PC-9 (cell line): Measurements from ENCODE around the gene NMNAT2. TPM values are rescaled to one million over a fixed set of nuclear protein-coding genes. Genes with fewer than 3 reads are reported as not detected.

ENCODE experiments used
- BruUV-seq: library from RNA; stranded (reverse); fragments of 400-500 nt; replicated peaks from 2 replicates; lab custom pipeline; 2021; lab: Mats Ljungman, UMichigan
- CTCF ChIA-PET: fragments of 300-600 bp; sonication (Branson Sonifier 250); formaldehyde crosslinking; loops from one replicate; lab custom pipeline; 2022; ENCODE audit warnings: antibody characterized with exemption; lab: Charles Lee
- POLR2A ChIA-PET: fragments of 300-600 bp; sonication (Branson Sonifier 250); formaldehyde crosslinking; loops from one replicate; lab custom pipeline; 2022; ENCODE audit warnings: antibody characterized with exemption; ENCODE audit not compliant: unreplicated experiment; lab: Charles Lee
- DNase-seq, 2 experiments: peaks; one replicate each; pipeline versions ENCODE4 v3.0.0 to v3.0.0-alpha.2; 2015 to 2022; ENCODE audit warnings: mixed read lengths in 1 of 2
- H2AFZ ChIP-seq: fragments of 200-600 bp; sonication (generic); 2 replicates; pipeline ENCODE4 v1.8.1; 2017; ENCODE audit warnings: antibody characterized with exemption
- H3F3A ChIP-seq: fragments of 200-600 bp; sonication (generic); 2 replicates; pipeline ENCODE4 v1.8.1; 2017; ENCODE audit warnings: antibody characterized with exemption, mild to moderate bottlenecking, low read depth; ENCODE audit not compliant: insufficient read depth
- H3K27ac ChIP-seq: fragments of 200-600 bp; sonication (generic); 2 replicates; pipeline ENCODE4 v1.6.1; 2016; ENCODE audit warnings: mixed run types
- H3K27me3 ChIP-seq: fragments of 200-600 bp; sonication (generic); 2 replicates; pipeline ENCODE4 v1.6.1; 2016; ENCODE audit warnings: low read depth, mixed run types; ENCODE audit not compliant: insufficient read depth
- H3K36me3 ChIP-seq: fragments of 200-600 bp; sonication (generic); 2 replicates; pipeline ENCODE4 v1.6.1; 2016; ENCODE audit warnings: low read depth, mixed run types
- H3K4me1 ChIP-seq: fragments of 200-600 bp; sonication (generic); replicated peaks from 2 replicates; pipeline ENCODE4 v1.6.1; 2016; ENCODE audit warnings: mixed run types; ENCODE audit not compliant: insufficient read depth
- H3K4me2 ChIP-seq: fragments of 200-600 bp; sonication (generic); 2 replicates; pipeline ENCODE4 v1.6.1; 2017; ENCODE audit warnings: mixed run types
- H3K4me3 ChIP-seq: fragments of 200-600 bp; sonication (generic); 2 replicates; pipeline ENCODE4 v1.6.1; 2016; ENCODE audit warnings: mixed run types
- H3K79me2 ChIP-seq: fragments of 200-600 bp; sonication (generic); 2 replicates; pipeline ENCODE4 v1.6.1; 2017; ENCODE audit warnings: low read depth, mixed run types
- H3K9me2 ChIP-seq: fragments of 200-600 bp; sonication (generic); 2 replicates; pipeline ENCODE4 v1.8.1; 2017; ENCODE audit warnings: mild to moderate bottlenecking; ENCODE audit not compliant: insufficient read depth
- H3K9me3 ChIP-seq: fragments of 200-600 bp; sonication (generic); 2 replicates; pipeline ENCODE4 v1.8.1; 2016; ENCODE audit warnings: low read depth; ENCODE audit not compliant: insufficient read depth
- H4K20me1 ChIP-seq: fragments of 200-600 bp; sonication (generic); 2 replicates; pipeline ENCODE4 v1.8.1; 2017; ENCODE audit not compliant: insufficient read depth
- CTCF ChIP-seq: fragments of 200-600 bp; sonication (generic); conservative IDR thresholded peaks from 2 replicates; pipeline ENCODE4 v1.6.1; 2017; ENCODE audit warnings: mixed run types, antibody characterized with exemption, mild to moderate bottlenecking, moderate library complexity
- EZH2 ChIP-seq: fragments of 200-600 bp; sonication (generic); IDR thresholded peaks from 2 replicates; pipeline ENCODE4 v1.8.0; 2017; ENCODE audit warnings: antibody characterized with exemption, low read depth
- intact Hi-C: fragments of 100-400 bp; cut with micrococcal nuclease; formaldehyde crosslinking; loops from one replicate; pipeline ENCODE4 v1.10.0; 2022; ENCODE audit not compliant: unreplicated experiment
- total RNA-seq: library from RNA; stranded (reverse); gene quantifications from 2 replicates; pipeline ENCODE4 v1.2.3, GENCODE V29; 2021

NMNAT2 gene
- total RNA-seq, 1 experiment from 2014 or later: 29.2 TPM

GRCh38 chr1:183291802-183292514, 126.2 kb downstream of the NMNAT2 start:
- Histone ChIP-seq H4K20me1 (no peaks in the 10 kb centered on the region), H3K79me2 (no peaks in the 10 kb centered on the region), H3F3A (no peaks in the 10 kb centered on the region), H3K36me3 (no peaks in the 10 kb centered on the region), H3K27me3 (no peaks in the 10 kb centered on the region), H2AFZ (no peak overlapping the region), H3K9me3 (no peaks in the 10 kb centered on the region), H3K9me2 (no peaks in the 10 kb centered on the region), H3K4me2 (no peak overlapping the region), H3K4me3 (no peak overlapping the region), H3K27ac (no peak overlapping the region), H3K4me1 (no peaks in the 10 kb centered on the region)
- ChIA-PET POLR2A (no interaction called here), CTCF (no interaction called here)
- TF ChIP-seq CTCF (no peak), EZH2 (no peak)
- no peak for DNase-seq
- no TSS peak for BruUV-seq
- intact Hi-C loops: no loop called here

GRCh38 chr1:183291216-183291762, 126.9 kb downstream of the NMNAT2 start:
- H3K27me3 ChIP-seq: no peaks in the 10 kb centered on the region
- H3K27ac ChIP-seq: no peak overlapping the region
- no peak overlapping the region for H2AFZ ChIP-seq
- no peaks in the 10 kb centered on the region for H3K9me3 ChIP-seq
- H3K9me2 ChIP-seq: no peaks in the 10 kb centered on the region
- CTCF ChIA-PET: no interaction called here
- H3K79me2 ChIP-seq: no peaks in the 10 kb centered on the region
- no peaks in the 10 kb centered on the region for H3K4me1 ChIP-seq
- POLR2A ChIA-PET: no interaction called here
- no peak overlapping the region for H3K4me2 ChIP-seq
- H3K36me3 ChIP-seq: no peaks in the 10 kb centered on the region
- intact Hi-C loops: no loop called here
- no TSS peak for BruUV-seq
- H3F3A ChIP-seq: no peaks in the 10 kb centered on the region
- no peak for TF ChIP-seq CTCF
- DNase-seq: no peak
- no peaks in the 10 kb centered on the region for H4K20me1 ChIP-seq
- H3K4me3 ChIP-seq: no peak overlapping the region

GRCh38 chr1:183290628-183291027, 127.6 kb downstream of the NMNAT2 start:
- no peaks in the 10 kb centered on the region for H3K79me2 ChIP-seq
- H4K20me1 ChIP-seq: no peaks in the 10 kb centered on the region
- DNase-seq: no peak
- intact Hi-C loops: no loop called here
- H3K36me3 ChIP-seq: no peaks in the 10 kb centered on the region
- no peaks in the 10 kb centered on the region for H3F3A ChIP-seq
- no peaks in the 10 kb centered on the region for H3K9me2 ChIP-seq
- H3K4me3 ChIP-seq: no peak overlapping the region
- ChIA-PET POLR2A (interaction anchor here (0.7 kb wide), 1 partner anchor 35 kb away, joined by 3 read pairs; no protein-coding TSS in a partner anchor), CTCF (no interaction called here)
- H3K27ac ChIP-seq: no peak overlapping the region
- no peaks in the 10 kb centered on the region for H3K9me3 ChIP-seq
- H3K4me2 ChIP-seq: no peak overlapping the region
- no TSS peak for BruUV-seq
- H3K4me1 ChIP-seq: no peaks in the 10 kb centered on the region
- no peaks in the 10 kb centered on the region for H3K27me3 ChIP-seq
- no peak overlapping the region for H2AFZ ChIP-seq
- TF ChIP-seq CTCF: no peak
- TF ChIP-seq EZH2: no peak
